Transverse colon (tissue), 4 donors: ENCODE results near the gene CNPPD1.

Experiments used
- EP300 ChIP-seq: sonication (generic); formaldehyde crosslinking; IDR thresholded peaks from one replicate; pipeline ENCODE4 v1.6.1; 2017; ENCODE audit warnings: antibody characterized with exemption, low read depth
- POLR2A ChIP-seq: fragments of 450-650 bp; IDR thresholded peaks from one replicate; pipeline ENCODE4 v1.6.1; 2016; ENCODE audit warnings: antibody characterized with exemption, mild to moderate bottlenecking, moderate library complexity
- POLR2AphosphoS5 ChIP-seq, 3 donors: sonication (generic); formaldehyde crosslinking; IDR thresholded peaks; one replicate each; pipeline ENCODE4 v1.6.1; 2016; ENCODE audit warnings: antibody characterized with exemption in 3 of 3
- TF ChIP-seq, protein P1 (sequence below), 5 experiments: fragments of 200-600 bp in 3 of 5; fragments of 450-650 bp in 2 of 5; sonication (generic) in 3 of 5; IDR thresholded peaks; 1 replicate in 2 of 5; 2 replicates in 3 of 5; pipeline ENCODE4 v1.5.1; 2016 to 2017; ENCODE audit warnings: antibody characterized with exemption in 5 of 5, inconsistent platforms in 3 of 5, mild to moderate bottlenecking in 2 of 5, moderate library complexity in 1 of 5

- TF ChIP-seq, protein P1, sequence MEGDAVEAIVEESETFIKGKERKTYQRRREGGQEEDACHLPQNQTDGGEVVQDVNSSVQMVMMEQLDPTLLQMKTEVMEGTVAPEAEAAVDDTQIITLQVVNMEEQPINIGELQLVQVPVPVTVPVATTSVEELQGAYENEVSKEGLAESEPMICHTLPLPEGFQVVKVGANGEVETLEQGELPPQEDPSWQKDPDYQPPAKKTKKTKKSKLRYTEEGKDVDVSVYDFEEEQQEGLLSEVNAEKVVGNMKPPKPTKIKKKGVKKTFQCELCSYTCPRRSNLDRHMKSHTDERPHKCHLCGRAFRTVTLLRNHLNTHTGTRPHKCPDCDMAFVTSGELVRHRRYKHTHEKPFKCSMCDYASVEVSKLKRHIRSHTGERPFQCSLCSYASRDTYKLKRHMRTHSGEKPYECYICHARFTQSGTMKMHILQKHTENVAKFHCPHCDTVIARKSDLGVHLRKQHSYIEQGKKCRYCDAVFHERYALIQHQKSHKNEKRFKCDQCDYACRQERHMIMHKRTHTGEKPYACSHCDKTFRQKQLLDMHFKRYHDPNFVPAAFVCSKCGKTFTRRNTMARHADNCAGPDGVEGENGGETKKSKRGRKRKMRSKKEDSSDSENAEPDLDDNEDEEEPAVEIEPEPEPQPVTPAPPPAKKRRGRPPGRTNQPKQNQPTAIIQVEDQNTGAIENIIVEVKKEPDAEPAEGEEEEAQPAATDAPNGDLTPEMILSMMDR (IDR thresholded peaks at IDR 0.05), result no peak
- TF ChIP-seq EP300, result no peak
- TF ChIP-seq POLR2A, result no peak
- TF ChIP-seq POLR2AphosphoS5 (IDR thresholded peaks at IDR 0.05), result peak in 2 of 3 donors; percentile 40 to 59
These were observed 6.5 kb upstream of the CNPPD1 start for GRCh38 chr2:219183151-219183772.
